GM18498 (cell line): Measurements from ENCODE around the gene TEPSIN.

Source experiments
- ATAC-seq: cut with Tn5 transposase; IDR thresholded peaks from one replicate; pipeline ENCODE4 v1.9.1; 2021; ENCODE audit warnings: mild to moderate bottlenecking, moderate library complexity; ENCODE audit not compliant: unreplicated experiment

TEPSIN gene

DNA sequence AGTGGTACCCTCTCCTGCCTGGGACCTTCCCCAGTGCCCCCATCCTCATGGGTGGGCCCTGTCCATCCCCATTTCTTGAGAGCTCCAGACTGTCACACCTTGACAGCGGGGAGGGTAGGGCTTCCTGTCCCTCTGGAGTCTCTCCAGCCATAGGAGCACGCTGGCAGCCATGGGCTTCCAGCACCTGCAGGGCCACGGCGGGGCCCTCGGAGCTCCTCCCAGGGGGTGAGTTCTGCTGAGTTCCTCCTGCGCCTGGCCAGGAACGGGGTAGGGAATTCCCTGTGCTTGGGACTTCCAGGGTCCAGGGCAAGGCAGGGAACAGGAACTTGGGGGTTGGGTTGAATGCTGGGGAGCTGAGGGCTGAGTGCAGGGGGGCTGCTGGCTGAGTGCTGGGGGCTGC, 49.8 kb downstream of the TEPSIN start:
- no peak for ATAC-seq

DNA sequence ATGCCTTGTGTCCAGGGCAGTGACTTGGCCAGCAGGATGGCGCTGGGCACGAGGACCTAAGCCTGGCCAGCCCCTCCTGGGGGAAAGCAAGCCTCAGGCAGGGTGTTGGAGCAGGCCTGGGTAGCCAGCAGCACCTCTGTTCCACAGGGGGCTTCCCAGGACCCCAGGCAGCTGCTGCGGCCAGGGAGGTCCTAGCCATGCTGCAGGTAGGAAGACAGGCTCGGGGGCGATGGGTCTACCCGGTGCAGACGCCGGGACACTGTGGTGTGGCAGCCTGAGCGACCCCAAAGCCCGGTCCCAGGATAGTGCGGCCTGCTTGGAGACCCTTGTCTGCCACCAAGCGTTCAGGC, 50.4 kb downstream of the TEPSIN start:
- no peak for ATAC-seq

DNA sequence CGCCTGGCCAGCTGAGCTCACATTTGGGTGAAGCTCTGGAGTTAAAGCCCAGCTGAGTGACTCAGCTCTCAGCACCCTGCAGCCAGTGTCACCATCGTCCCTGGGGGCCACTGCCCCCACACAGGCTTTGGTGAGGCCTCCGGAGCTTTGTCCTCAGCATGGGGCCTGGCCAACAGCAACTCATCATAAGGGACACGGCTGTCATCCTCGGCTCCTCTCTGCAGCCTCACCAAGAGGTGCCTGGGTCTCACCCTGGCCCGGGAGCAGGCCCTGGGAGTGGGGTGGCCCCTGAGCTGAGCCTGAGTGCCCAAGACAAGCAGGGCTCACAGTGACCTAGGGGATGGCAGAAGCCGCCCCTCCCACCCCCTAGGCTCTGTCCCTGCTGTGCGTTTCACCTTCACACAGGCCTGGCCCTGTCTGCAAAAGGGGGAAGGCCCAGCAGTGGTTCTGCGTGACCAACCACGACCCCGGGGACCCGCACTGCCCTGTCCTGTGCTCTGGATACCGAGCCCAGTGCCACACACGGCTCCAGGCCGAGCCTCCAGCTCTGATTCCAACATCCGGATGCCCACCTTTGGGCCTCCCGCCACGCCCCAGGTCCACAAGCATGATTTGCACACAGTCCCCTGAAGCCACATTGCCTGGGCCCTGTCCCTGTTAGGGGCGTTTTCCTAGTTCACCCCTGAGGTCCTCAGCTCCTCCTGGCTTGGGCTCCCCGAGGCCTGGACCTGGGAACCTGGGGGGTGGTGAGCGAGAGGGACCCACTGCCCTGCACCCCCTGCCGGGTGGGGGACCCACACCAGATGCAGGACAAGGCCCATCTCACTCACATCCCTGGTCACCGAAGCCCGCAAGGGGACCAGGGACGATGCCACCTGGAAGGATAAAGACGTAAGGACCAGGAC, 51.0 kb downstream of the TEPSIN start:
- ATAC-seq: no peak

DNA sequence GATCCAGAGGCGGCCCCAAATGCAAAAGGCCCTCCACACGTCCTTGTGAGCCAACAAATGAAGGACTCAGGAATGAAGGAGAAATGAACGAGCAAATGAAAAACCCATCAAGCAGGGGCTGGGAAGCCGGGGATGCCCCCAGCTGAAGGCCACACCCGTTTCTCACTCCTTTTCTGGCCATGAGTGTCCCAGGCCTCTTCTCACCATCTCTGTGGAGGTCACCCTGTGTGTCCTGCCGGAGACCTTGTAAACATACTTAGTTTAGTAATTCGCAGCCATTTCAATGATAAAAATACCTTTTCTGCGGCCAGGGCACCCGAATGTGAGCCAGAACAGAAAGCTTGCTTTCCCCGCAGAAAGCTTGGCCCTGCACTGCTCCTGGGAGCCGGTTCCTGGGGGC, 51.7 kb downstream of the TEPSIN start:
- no peak for ATAC-seq

DNA sequence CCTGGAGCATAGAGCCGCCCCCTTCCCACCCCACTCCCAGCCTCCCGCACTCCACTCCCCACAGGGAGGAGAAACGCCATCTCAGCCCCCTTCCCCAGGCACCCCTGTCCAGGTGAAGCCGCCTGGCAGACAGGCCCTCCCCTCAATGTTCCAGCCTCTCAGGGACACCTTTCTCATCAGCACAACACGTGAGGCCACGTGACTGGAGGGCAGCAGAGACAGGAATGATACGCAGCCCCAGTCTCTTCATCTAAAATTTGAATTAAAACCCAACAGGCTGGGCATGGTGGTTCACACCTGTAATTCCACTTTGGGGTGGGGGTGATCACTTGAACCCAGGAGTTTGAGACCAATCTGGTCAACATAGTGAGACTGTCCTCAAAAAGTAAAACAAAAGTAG, 52.7 kb downstream of the TEPSIN start:
- no peak for ATAC-seq

DNA sequence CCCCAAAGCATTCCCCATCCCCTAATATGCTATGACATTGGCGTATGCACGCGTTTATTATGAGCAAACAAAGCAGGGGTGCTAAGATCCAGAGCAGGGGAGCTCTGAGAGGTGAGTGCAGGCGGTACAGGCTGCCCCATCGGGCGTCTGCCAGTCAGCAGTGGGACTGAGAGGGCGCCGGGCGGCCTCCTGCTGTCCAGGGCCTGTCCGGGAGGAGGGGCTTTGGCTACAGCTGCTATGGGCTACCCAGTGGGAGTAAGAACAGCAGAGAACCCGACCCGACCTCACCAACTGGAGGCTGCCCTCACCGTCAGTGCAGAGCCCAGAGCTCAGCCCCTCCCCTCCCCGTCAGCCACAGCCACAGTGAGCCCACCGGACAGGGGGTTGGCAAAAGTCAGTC, 54.3 kb downstream of the TEPSIN start:
- no peak for ATAC-seq

DNA sequence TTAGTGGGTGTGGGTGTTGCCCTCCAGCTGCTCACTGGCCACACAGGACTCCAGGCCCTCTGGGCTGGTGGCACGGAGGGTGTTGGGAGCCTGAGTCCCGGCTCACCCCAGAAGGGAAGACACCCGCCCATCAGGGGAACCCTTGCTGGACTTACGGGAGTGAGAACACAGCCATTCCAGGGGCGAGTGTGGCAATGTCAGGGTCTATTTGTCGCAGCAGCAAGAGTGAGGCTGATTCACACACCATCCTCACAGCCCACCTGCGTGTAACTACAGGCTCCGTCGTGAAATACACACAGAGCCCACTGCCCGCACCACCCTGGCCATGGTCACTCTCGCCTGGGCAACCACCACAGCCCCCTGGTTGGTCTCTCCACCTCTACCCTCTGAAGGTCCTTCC, 55.0 kb downstream of the TEPSIN start:
- no peak for ATAC-seq

DNA sequence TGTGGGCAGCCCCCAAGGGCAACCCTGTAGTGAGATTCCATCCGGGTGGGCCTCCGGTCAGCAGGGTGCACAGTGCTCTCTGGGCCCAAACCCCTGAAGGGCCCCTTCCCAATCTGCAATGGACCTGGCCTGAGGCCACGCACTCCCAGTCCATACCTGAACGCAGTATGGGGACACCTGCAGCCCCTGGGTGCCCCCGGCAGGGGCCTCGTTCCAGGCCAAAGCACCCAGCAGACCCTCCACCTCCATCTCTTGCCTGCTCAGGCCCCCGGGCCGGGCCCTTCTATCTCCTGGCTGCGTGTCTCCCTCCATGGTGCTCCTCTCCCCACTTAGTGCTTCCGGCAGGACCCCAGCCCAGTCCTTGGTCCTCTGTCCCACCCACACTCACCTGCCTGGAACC, 55.5 kb downstream of the TEPSIN start:
- no peak for ATAC-seq

DNA sequence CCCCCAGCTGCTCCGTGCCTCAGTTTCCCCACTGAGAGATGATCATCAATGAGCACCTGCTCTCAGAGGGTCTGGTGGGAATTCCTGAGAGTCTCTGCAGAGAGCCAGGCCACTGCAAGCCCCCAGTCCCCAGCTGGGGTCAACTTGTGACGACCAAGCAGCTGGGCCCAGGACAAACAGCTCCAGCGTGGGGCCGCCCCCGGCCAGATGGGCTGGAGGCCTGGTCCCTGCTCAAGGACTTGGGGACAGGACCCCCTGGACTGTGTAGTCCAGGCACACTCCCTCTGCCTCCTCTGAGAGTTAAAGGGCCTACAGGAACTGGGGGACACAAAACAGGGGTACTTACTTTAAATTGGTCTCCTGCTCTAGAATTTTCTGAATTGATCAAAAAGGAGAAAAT, 56.3 kb downstream of the TEPSIN start:
- ATAC-seq: no peak

DNA sequence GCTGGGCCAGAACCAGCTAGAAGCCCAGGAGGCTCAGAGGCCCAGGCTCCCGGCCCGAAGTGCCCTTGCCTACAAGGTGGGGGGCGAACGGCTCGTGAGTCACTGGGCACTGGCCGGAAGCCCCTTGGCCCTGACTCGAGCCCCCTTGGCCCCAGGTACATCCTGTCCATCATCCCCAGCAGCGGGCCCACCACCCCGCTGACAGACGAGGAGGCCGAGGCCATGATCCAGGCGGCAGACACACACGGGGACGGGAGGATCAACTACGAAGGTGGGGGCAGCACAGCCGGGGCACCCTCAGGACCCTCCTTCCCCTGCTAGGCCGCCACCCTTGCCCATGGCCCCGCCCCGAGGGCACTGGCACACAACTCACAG, 57.1 kb downstream of the TEPSIN start:
- ATAC-seq: no peak

DNA sequence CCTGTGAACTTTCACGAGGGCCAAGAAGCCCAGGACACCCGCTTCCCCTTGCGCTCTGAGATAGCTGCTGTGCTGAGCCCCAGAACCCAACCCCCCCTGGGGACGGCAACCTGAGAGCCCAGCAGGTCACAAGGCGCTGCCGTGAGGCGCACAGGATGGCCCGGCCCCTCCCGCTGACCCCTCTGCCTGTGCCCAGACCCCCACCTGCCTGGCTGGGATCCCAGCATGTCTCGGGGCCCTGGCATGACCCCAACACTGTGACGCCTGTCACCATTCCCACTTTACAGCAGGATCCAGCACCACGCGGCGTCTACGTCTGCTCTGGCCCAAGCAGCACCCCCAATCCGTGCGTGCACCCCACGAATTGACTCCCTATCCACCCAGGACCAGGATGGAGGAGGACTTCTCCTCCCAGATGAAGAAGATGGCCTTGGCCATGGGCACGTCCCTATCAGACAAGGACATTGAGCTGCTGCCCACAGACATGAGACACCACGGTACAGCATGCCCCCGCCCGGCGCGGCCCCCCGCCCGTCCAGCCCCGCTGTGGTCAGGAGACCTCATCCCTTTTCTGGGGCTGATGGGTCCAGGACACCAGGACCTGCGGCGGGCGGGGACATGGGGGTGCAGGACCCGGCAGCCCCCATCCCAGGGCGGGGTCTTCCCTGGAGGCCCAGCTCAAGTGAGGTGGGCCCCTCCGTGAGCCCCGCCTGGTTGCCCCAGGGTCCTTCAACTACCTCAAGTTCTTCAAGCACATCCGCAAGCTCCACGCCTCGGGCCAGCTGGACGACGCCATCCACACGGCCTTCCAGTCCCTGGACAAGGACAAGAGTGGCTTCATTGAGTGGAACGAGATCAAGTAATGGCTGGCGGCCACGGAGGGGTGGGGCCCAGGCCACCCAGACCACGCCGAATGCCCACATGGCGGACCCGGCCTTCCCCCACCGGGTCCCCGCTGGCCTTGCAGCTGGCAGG, 57.7 kb downstream of the TEPSIN start:
- ATAC-seq: no peak

DNA sequence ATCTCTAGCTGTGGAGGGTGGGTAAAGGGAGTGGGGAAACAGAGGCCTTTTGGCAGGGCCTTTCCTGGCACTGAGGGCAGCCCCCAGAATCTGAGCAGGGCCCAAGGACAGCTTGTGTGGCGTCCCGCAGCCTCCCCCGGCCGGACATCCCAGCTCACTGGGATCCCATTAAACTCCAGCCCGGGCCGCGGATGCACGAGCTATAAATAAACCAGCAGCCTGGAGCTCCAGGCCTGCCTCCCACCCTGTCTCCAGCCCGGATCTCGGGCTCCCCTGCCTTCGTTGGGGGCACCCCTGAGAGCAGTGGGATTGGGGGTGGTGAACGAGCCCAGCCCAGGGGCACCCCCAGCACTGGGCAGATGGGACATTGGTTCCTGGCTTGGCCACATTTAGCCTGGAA, 59.0 kb downstream of the TEPSIN start:
- no peak for ATAC-seq

DNA sequence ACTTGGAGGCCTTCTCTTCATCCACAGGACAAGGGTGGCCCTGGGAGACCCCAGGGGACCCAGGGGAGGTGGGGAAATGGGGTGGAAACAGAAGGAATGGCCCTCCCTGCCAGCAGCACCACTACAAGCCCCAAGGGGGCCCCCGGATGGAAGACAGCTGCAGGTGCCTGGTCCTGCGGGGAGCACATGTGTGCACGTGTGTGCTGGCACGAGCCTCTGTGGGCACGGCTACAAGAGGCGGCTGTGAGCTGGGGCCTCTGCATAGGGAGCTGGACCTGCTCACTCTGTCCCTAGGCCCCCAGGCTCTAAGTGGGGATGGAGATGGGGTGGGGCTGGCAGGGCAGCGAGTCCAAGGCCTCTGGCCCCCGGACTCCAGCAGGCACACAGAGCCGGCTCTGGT, 59.6 kb downstream of the TEPSIN start:
- ATAC-seq: no peak
